DOHH2 (cell line): Measurements from ENCODE around the gene CCDC83.

ENCODE experiments used
- H3F3A ChIP-seq: fragments of 200-600 bp; sonication (generic), shearing (Covaris generic); 2 replicates; pipeline ENCODE4 v1.6.0; 2016; ENCODE audit warnings: antibody characterized with exemption, mild to moderate bottlenecking; ENCODE audit not compliant: control insufficient read depth, insufficient read depth
- H3K27ac ChIP-seq: fragments of 200-600 bp; sonication (generic); 2 replicates; pipeline ENCODE4 v1.5.1; 2014; ENCODE audit warnings: low read depth, mild to moderate bottlenecking, low read length, moderate library complexity
- H3K27me3 ChIP-seq: fragments of 200-600 bp; sonication (generic); 2 replicates; pipeline ENCODE4 v1.6.1; 2014; ENCODE audit warnings: mild to moderate bottlenecking, low read length, mixed read lengths; ENCODE audit not compliant: control insufficient read depth
- H3K36me3 ChIP-seq: fragments of 200-600 bp; sonication (generic); 2 replicates; pipeline ENCODE4 v1.6.1; 2014; ENCODE audit warnings: mild to moderate bottlenecking, low read length, moderate library complexity, mixed read lengths; ENCODE audit not compliant: control insufficient read depth
- H3K4me1 ChIP-seq: fragments of 200-600 bp; sonication (generic); 2 replicates; pipeline ENCODE4 v1.6.1; 2014; ENCODE audit warnings: mild to moderate bottlenecking, low read length, mixed read lengths; ENCODE audit not compliant: control insufficient read depth
- H3K4me2 ChIP-seq: fragments of 200-600 bp; sonication (generic); 2 replicates; pipeline ENCODE4 v1.6.0; 2014; ENCODE audit warnings: mild to moderate bottlenecking, low read length, moderate library complexity
- H3K4me3 ChIP-seq: fragments of 200-600 bp; sonication (generic); 2 replicates; pipeline ENCODE4 v1.5.1; 2014; ENCODE audit warnings: mild to moderate bottlenecking, low read length, mixed read lengths
- H3K79me2 ChIP-seq: fragments of 200-600 bp; sonication (generic); 2 replicates; pipeline ENCODE4 v1.6.1; 2014; ENCODE audit warnings: mild to moderate bottlenecking, low read length, mixed read lengths; ENCODE audit not compliant: control insufficient read depth
- H3K9me2 ChIP-seq: fragments of 200-600 bp; sonication (generic); replicated peaks from 2 replicates; pipeline ENCODE4 v1.6.1; 2014; ENCODE audit warnings: mild to moderate bottlenecking, low read length, mixed read lengths; ENCODE audit not compliant: control insufficient read depth
- H3K9me3 ChIP-seq: fragments of 200-600 bp; sonication (generic); 2 replicates; pipeline ENCODE4 v1.6.1; 2014; ENCODE audit warnings: antibody characterized with exemption, low read length, mixed read lengths; ENCODE audit not compliant: control insufficient read depth, insufficient read depth
- H4K20me1 ChIP-seq: fragments of 200-600 bp; sonication (generic); 2 replicates; pipeline ENCODE4 v1.6.0; 2014; ENCODE audit warnings: low read depth, mild to moderate bottlenecking, antibody characterized with exemption, low read length, moderate library complexity; ENCODE audit not compliant: control insufficient read depth, insufficient read depth
- CTCF ChIP-seq: fragments of 200-600 bp; sonication (generic); IDR thresholded peaks from one replicate; pipeline ENCODE4 v1.5.1; 2014; ENCODE audit warnings: antibody characterized with exemption, mild to moderate bottlenecking, low read depth, low read length; ENCODE audit not compliant: poor library complexity, severe bottlenecking
- EZH2phosphoT487 ChIP-seq: fragments of 200-600 bp; sonication (generic); IDR thresholded peaks from 2 replicates; pipeline ENCODE4 v1.6.1; 2017; ENCODE audit warnings: borderline replicate concordance, mild to moderate bottlenecking, antibody characterized with exemption, low read length, moderate library complexity, mixed read lengths

The CCDC83 gene

GRCh38 chr11:85822814-85823213 lies 32.4 kb upstream of the CCDC83 start:
- Histone ChIP-seq H3K4me3 (no peak overlapping the region), H3K9me2 (no peaks in the 10 kb centered on the region), H3K79me2 (no peaks in the 10 kb centered on the region), H3K4me2 (no peak overlapping the region), H3K4me1 (no peaks in the 10 kb centered on the region), H3K9me3 (no peaks in the 10 kb centered on the region), H4K20me1 (no peaks in the 10 kb centered on the region), H3K27ac (no peak overlapping the region), H3F3A (no peaks in the 10 kb centered on the region), H3K27me3 (no peaks in the 10 kb centered on the region), H3K36me3 (no peaks in the 10 kb centered on the region)
- TF ChIP-seq EZH2phosphoT487 (no peak), CTCF (no peak)

- Histone ChIP-seq H3K27me3 (no peaks in the 10 kb centered on the region), H3K79me2 (no peaks in the 10 kb centered on the region), H3K9me2 (no peaks in the 10 kb centered on the region), H3K4me2 (no peak overlapping the region), H3K4me3 (no peak overlapping the region), H3K27ac (no peak overlapping the region), H3K4me1 (no peaks in the 10 kb centered on the region), H4K20me1 (no peaks in the 10 kb centered on the region), H3F3A (no peaks in the 10 kb centered on the region), H3K36me3 (no peaks in the 10 kb centered on the region), H3K9me3 (no peaks in the 10 kb centered on the region)
- TF ChIP-seq EZH2phosphoT487 = no peak
- TF ChIP-seq CTCF = no peak
Measured at GRCh38 chr11:85823816-85824215, 31.4 kb upstream of the CCDC83 start.

- H3K4me2 ChIP-seq = no peak overlapping the region
- H3K27me3 ChIP-seq = no peaks in the 10 kb centered on the region
- no peaks in the 10 kb centered on the region for H4K20me1 ChIP-seq
- H3K79me2 ChIP-seq = no peaks in the 10 kb centered on the region
- H3F3A ChIP-seq = no peaks in the 10 kb centered on the region
- TF ChIP-seq EZH2phosphoT487 (no peak), CTCF (no peak)
- no peaks in the 10 kb centered on the region for H3K4me1 ChIP-seq
- H3K4me3 ChIP-seq = no peak overlapping the region
- H3K9me2 ChIP-seq = no peaks in the 10 kb centered on the region
- H3K36me3 ChIP-seq = no peaks in the 10 kb centered on the region
- no peak overlapping the region for H3K27ac ChIP-seq
- no peaks in the 10 kb centered on the region for H3K9me3 ChIP-seq
Measured at GRCh38 chr11:85825616-85826015, 29.6 kb upstream of the CCDC83 start.
